Measurements from ENCODE around the gene TALDO1. TPM values are rescaled to one million over a fixed set of nuclear protein-coding genes. Genes with fewer than 3 reads are reported as not detected.

TALDO1 gene
- total RNA-seq, 1 experiment from 2014 or later, result 268 TPM

DNA sequence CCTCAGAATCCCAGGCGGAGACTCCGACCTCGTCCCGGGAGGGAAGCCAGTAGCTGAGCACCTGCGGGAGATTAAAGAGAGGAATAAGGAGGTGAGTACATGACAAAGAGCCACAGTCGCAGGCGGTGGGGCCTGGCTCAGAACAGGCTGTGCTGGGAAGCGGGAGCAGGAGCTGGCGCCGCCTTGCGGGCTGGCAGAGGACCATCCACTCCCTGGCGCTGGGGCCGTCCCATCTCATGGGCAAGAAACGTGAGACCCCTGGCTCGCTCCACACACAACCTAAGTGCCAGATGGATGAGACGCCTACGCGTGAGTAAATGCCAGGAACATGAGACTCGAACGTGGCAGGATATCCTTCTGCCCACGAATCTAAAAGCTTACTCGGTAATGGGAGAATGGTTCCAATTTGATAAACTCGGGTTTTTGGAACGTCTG is 36.3 kb downstream of the TALDO1 start:
- Histone ChIP-seq H4K91ac (ENCODE audit: insufficient read length, low read depth, low read length) (no peak overlapping the region), H2AK5ac (ENCODE audit: insufficient read length, low read length) (no peak overlapping the region), H2BK5ac (ENCODE audit: insufficient read length, low read length) (no peak overlapping the region), H4K8ac (replicated peaks; ENCODE audit: insufficient read length, low read depth, low read length) (no peak overlapping the region), H4K20me1 (ENCODE audit: control insufficient read depth, insufficient read depth, insufficient read length) (no peaks in the 10 kb centered on the region), H3K56ac (ENCODE audit: insufficient read length, low read depth, low read length) (no peak overlapping the region), H3K4ac (ENCODE audit: low read depth, low read length) (no peak overlapping the region), H2BK120ac (ENCODE audit: low read depth, low read length, poor library complexity, severe bottlenecking) (no peak overlapping the region), H2BK12ac (ENCODE audit: insufficient read length, low read depth, low read length) (no peak overlapping the region), H3K23ac (ENCODE audit: insufficient read length, low read depth, low read length) (no peak overlapping the region), H2AFZ (ENCODE audit: low read length) (no peak overlapping the region), H3K9me3 (ENCODE audit: control insufficient read depth, low read depth, low read length) (no peaks in the 10 kb centered on the region), H3K79me2 (ENCODE audit: insufficient read depth, low read length) (no peaks in the 10 kb centered on the region), H3K23me2 (ENCODE audit: insufficient read length, low read depth, low read length, poor library complexity, severe bottlenecking) (peaks cover 4% of the 10 kb centered on the region), H2BK20ac (ENCODE audit: low read depth, low read length, poor library complexity, severe bottlenecking) (no peak overlapping the region), H2BK15ac (ENCODE audit: low read depth, low read length) (no peak overlapping the region), H3K14ac (ENCODE audit: insufficient read depth, low read length) (no peak overlapping the region), H3K27ac (ENCODE audit: insufficient read length, low read depth, low read length) (no peak overlapping the region), H3K18ac (ENCODE audit: insufficient read length, low read depth, low read length) (no peak overlapping the region), H3K4me2 (ENCODE audit: insufficient read depth, insufficient read length, low read length) (peak overlapping the region; percentile 3), H4K5ac (ENCODE audit: insufficient read length, low read depth, low read length) (no peak overlapping the region), H3K9ac (ENCODE audit: extremely low read depth, insufficient read length, low read length) (no peak overlapping the region), H3K79me1 (ENCODE audit: insufficient read depth, low read depth, low read length, poor library complexity, severe bottlenecking) (no peaks in the 10 kb centered on the region), H3K4me1 (ENCODE audit: insufficient read depth, low read length) (peaks cover 2% of the 10 kb centered on the region; the same call in 1 of the 2 replicates), H3K27me3 (ENCODE audit: insufficient read depth, low read length) (no peaks in the 10 kb centered on the region), H3T11ph (ENCODE audit: low read length) (no peak overlapping the region)
- peaks cover 22 to 37% of the 10 kb centered on the region in 2 experiments for H3K4me1 Mint-ChIP-seq
- peak; percentile 99 for DNase-seq
- WGBS (ENCODE audit: extremely low coverage, insufficient read length, low lambda C conversion rate), result no CpG with 5 or more reads among the region's 24 CpGs
- H3K27ac Mint-ChIP-seq, result peak overlapping the region in 2 of 3 experiments; percentile 78 to 81; a peak in 5 of 7 replicates
- H3K9me3 Mint-ChIP-seq, result no peaks in the 10 kb centered on the region
- H3K27me3 Mint-ChIP-seq (ENCODE audit: low read depth), result peaks cover 10% of the 10 kb centered on the region
- TF ChIP-seq, protein P1, sequence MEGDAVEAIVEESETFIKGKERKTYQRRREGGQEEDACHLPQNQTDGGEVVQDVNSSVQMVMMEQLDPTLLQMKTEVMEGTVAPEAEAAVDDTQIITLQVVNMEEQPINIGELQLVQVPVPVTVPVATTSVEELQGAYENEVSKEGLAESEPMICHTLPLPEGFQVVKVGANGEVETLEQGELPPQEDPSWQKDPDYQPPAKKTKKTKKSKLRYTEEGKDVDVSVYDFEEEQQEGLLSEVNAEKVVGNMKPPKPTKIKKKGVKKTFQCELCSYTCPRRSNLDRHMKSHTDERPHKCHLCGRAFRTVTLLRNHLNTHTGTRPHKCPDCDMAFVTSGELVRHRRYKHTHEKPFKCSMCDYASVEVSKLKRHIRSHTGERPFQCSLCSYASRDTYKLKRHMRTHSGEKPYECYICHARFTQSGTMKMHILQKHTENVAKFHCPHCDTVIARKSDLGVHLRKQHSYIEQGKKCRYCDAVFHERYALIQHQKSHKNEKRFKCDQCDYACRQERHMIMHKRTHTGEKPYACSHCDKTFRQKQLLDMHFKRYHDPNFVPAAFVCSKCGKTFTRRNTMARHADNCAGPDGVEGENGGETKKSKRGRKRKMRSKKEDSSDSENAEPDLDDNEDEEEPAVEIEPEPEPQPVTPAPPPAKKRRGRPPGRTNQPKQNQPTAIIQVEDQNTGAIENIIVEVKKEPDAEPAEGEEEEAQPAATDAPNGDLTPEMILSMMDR (conservative IDR thresholded peaks at IDR 0.05), result peak; percentile 95
- H3K36me3 Mint-ChIP-seq (ENCODE audit: insufficient read depth in 1 of 3, low read depth in 3 of 3), result peaks cover 4 to 21% (median 17%) of the 10 kb centered on the region in 3 experiments; a peak in 6 of 7 replicates
- H3K4me3 Mint-ChIP-seq, result peak overlapping the region; percentile 32 to 73; a peak in 4 of 5 replicates

Measured in H9 (cell line).